ENCODE results near the gene VTI1A. TPM values are rescaled to one million over a fixed set of nuclear protein-coding genes. Genes with fewer than 3 reads are reported as not detected.

VTI1A gene
- total RNA-seq, 3 donors from 2014 or later: 36.2 to 55.9 (median 44.4) TPM

GRCh38 chr10:112557197-112557596 is 110.2 kb downstream of the VTI1A start:
- no peak for TF ChIP-seq CTCF (IDR thresholded peaks at IDR 0.05)
- H3K36me3 ChIP-seq (ENCODE audit: low read depth): no peaks in the 10 kb centered on the region
- DNase-seq (no peak), ATAC-seq (no peak)
- intact Hi-C loops (cut with DNase I, micrococcal nuclease): no loop called here
- H3K4me3 ChIP-seq: no peak overlapping the region
- no peaks in the 10 kb centered on the region for H3K4me1 ChIP-seq (ENCODE audit: low read depth)
- no peaks in the 10 kb centered on the region for H3K9me3 ChIP-seq

GRCh38 chr10:112558476-112559142 is 111.6 kb downstream of the VTI1A start:
- ATAC-seq: no peak

GRCh38 chr10:112559349-112559748 is 112.3 kb downstream of the VTI1A start:
- H3K9me3 ChIP-seq: no peaks in the 10 kb centered on the region
- DNase-seq: no peak
- H3K4me1 ChIP-seq (ENCODE audit: low read depth): no peaks in the 10 kb centered on the region
- no peak for ATAC-seq
- no peaks in the 10 kb centered on the region for H3K36me3 ChIP-seq (ENCODE audit: low read depth)
- H3K4me3 ChIP-seq: no peak overlapping the region
- TF ChIP-seq CTCF (IDR thresholded peaks at IDR 0.05): no peak
- intact Hi-C loops (cut with DNase I, micrococcal nuclease): no loop called here

More at GRCh38 chr10:112558476-112559142, 111.6 kb downstream of the VTI1A start:
- no peak for DNase-seq
- Histone ChIP-seq H3K4me1 (ENCODE audit: low read depth) (no peaks in the 10 kb centered on the region), H3K9me3 (no peaks in the 10 kb centered on the region), H3K4me3 (no peak overlapping the region), H3K36me3 (ENCODE audit: low read depth) (no peaks in the 10 kb centered on the region)
- no peak for TF ChIP-seq CTCF (IDR thresholded peaks at IDR 0.05)
- intact Hi-C loops (cut with DNase I, micrococcal nuclease): no loop called here

GRCh38 chr10:112562122-112562521 is 115.1 kb downstream of the VTI1A start:
- intact Hi-C loops (cut with DNase I, micrococcal nuclease): no loop called here
- Histone ChIP-seq H3K9me3 (no peaks in the 10 kb centered on the region), H3K4me3 (no peak overlapping the region), H3K4me1 (ENCODE audit: low read depth) (no peaks in the 10 kb centered on the region), H3K36me3 (ENCODE audit: low read depth) (no peaks in the 10 kb centered on the region)
- ATAC-seq: no peak
- no peak for TF ChIP-seq CTCF (IDR thresholded peaks at IDR 0.05)
- no peak for DNase-seq

GRCh38 chr10:112562809-112563663 is 116.0 kb downstream of the VTI1A start:
- no peaks in the 10 kb centered on the region for H3K9me3 ChIP-seq
- no peaks in the 10 kb centered on the region for H3K36me3 ChIP-seq (ENCODE audit: low read depth)
- H3K4me1 ChIP-seq (ENCODE audit: low read depth): no peaks in the 10 kb centered on the region
- TF ChIP-seq CTCF (IDR thresholded peaks at IDR 0.05): no peak
- intact Hi-C loops (cut with DNase I, micrococcal nuclease): no loop called here
- no peak overlapping the region for H3K4me3 ChIP-seq
- no peak for ATAC-seq
- no peak for DNase-seq
